ENCODE data around the gene VGLL4. TPM values are rescaled to one million over a fixed set of nuclear protein-coding genes. Genes with fewer than 3 reads are reported as not detected.

Gene VGLL4
- polyA plus RNA-seq, 2 of the 4 experiments (the other 2 are of a cell fraction): 24.7 to 28.1 TPM

- TF ChIP-seq RNF2 (IDR thresholded peaks at IDR 0.05; ENCODE audit: borderline replicate concordance, low read depth): no peak
- no peak for TF ChIP-seq BCL3 (IDR thresholded peaks at IDR 0.05)
- TF ChIP-seq SREBF2 (IDR thresholded peaks at IDR 0.05): no peak
- TF ChIP-seq RARB (CRISPR knock-in tag; IDR thresholded peaks at IDR 0.05): no peak
- no peak for TF ChIP-seq USF2 (IDR thresholded peaks at IDR 0.05)
- TF ChIP-seq KDM1A (IDR thresholded peaks at IDR 0.05; ENCODE audit: low read depth): no peak
These were observed 8.6 kb downstream of the VGLL4 start (continued) for GRCh38 chr3:11634974-11635612.

GRCh38 chr3:11634081-11634635, 9.6 kb downstream of the VGLL4 start:
- FAIRE-seq (no peak), ATAC-seq (no peak), DNase-seq (ENCODE audit: low read depth in 1 of 2, low spot score in 1 of 2) (no peak)
- ChIA-PET POLR2A (no interaction called here), CTCF (interaction anchor here (2.2 kb wide), 1 partner anchor 17 kb away, joined by 9 read pairs; no protein-coding TSS in a partner anchor)
- TF ChIP-seq JUN (IDR thresholded peaks at IDR 0.05) (no peak), POLR2AphosphoS2 (conservative IDR thresholded peaks at IDR 0.05; ENCODE audit: low read length) (no peak), CHD4 (IDR thresholded peaks at IDR 0.05; ENCODE audit: borderline replicate concordance) (no peak), EHMT2 (IDR thresholded peaks at IDR 0.05; ENCODE audit: low read depth) (no peak), KDM1A (IDR thresholded peaks at IDR 0.05; ENCODE audit: low read depth) (no peak), HMGXB4 (CRISPR knock-in tag; IDR thresholded peaks at IDR 0.05; ENCODE audit: borderline replicate concordance) (no peak), CBX8 (IDR thresholded peaks at IDR 0.05) (no peak), RCOR1 (IDR thresholded peaks at IDR 0.05; ENCODE audit: low read depth, low read length) (no peak), NPAS2 (CRISPR knock-in tag; IDR thresholded peaks at IDR 0.05; ENCODE audit: borderline replicate concordance) (no peak), NFE2L2 (conservative IDR thresholded peaks at IDR 0.05; ENCODE audit: low read length) (no peak), TP53 (CRISPR knock-in tag; IDR thresholded peaks at IDR 0.05) (no peak), ZFP36 (IDR thresholded peaks at IDR 0.05; ENCODE audit: borderline replicate concordance, partially characterized antibody) (no peak), ZNF302 (CRISPR knock-in tag; IDR thresholded peaks at IDR 0.05) (no peak), HES2 (IDR thresholded peaks at IDR 0.05) (no peak), FOXS1 (CRISPR knock-in tag; IDR thresholded peaks at IDR 0.05) (no peak), ESRRA (IDR thresholded peaks at IDR 0.05; ENCODE audit: borderline replicate concordance, low read length) (no peak), NR3C1 (IDR thresholded peaks at IDR 0.05) (no peak)
- Histone ChIP-seq H3K27ac (no peak overlapping the region), H3K9me3 (no peaks in the 10 kb centered on the region), H3K4me3 (no peak overlapping the region), H3K4me2 (no peak overlapping the region), H3K4me1 (peaks cover 12% of the 10 kb centered on the region; the same call in 1 of the 3 replicates)
- WGBS (ENCODE audit: missing lambda C conversion rate): 94% methylated on average over 11 of the region's 11 CpGs

Data from A549 (cell line).